Lung (tissue), 12 donors: ENCODE results near the gene DOK7. TPM values are rescaled to one million over a fixed set of nuclear protein-coding genes. Genes with fewer than 3 reads are reported as not detected.

Experiments used
- ATAC-seq: fragments of 200-7000 bp; cut with Tn5 transposase; one replicate; pipeline ENCODE4 v1.9.1; 2020; ENCODE audit warnings: moderate number of reproducible peaks; ENCODE audit not compliant: insufficient read depth, low FRiP score
- DNase-seq, 3 donors: peaks; one replicate each; pipeline ENCODE4 v3.0.0-alpha.2; 2013 to 2017
- H3K27ac ChIP-seq, 2 donors: one replicate each; pipeline ENCODE4 v1.5.1; 2013; ENCODE audit warnings: mild to moderate bottlenecking in 2 of 2, moderate library complexity in 2 of 2, control low read depth in 1 of 2, inconsistent platforms in 1 of 2, low read depth in 1 of 2, low read length in 1 of 2
- H3K27me3 ChIP-seq, 3 donors: one replicate each; pipeline ENCODE4 v1.5.1; 2013; ENCODE audit warnings: low read length in 2 of 3; ENCODE audit not compliant: control insufficient read depth in 3 of 3, insufficient read depth in 3 of 3
- H3K36me3 ChIP-seq, 4 donors: one replicate each; pipeline ENCODE4 v1.5.1; 2013; ENCODE audit warnings: low read length in 4 of 4, mild to moderate bottlenecking in 1 of 4, moderate library complexity in 1 of 4; ENCODE audit not compliant: control insufficient read depth in 4 of 4, insufficient read depth in 4 of 4
- H3K4me1 ChIP-seq, 5 donors: one replicate each; pipeline ENCODE4 v1.5.1; 2013; ENCODE audit warnings: low read length in 5 of 5, mild to moderate bottlenecking in 2 of 5, moderate library complexity in 1 of 5; ENCODE audit not compliant: control insufficient read depth in 5 of 5, insufficient read depth in 5 of 5
- H3K4me3 ChIP-seq: one replicate; pipeline ENCODE4 v1.5.1; 2013; ENCODE audit warnings: mild to moderate bottlenecking, control low read depth, moderate library complexity
- H3K9ac ChIP-seq, 2 donors: one replicate each; pipeline ENCODE4 v1.5.1; 2013; ENCODE audit warnings: low read length in 2 of 2, control low read depth in 1 of 2; ENCODE audit not compliant: insufficient read depth in 1 of 2
- H3K9me3 ChIP-seq, 4 donors: one replicate each; pipeline ENCODE4 v1.5.1; 2013; ENCODE audit warnings: low read length in 3 of 4, mild to moderate bottlenecking in 1 of 4, moderate library complexity in 1 of 4; ENCODE audit not compliant: control insufficient read depth in 4 of 4, insufficient read depth in 3 of 4
- CTCF ChIP-seq: IDR thresholded peaks from 2 replicates; pipeline ENCODE4 v1.5.1; 2012; ENCODE audit warnings: mild to moderate bottlenecking; ENCODE audit errors: control extremely low read depth, extremely low read depth
- WGBS, 2 donors: extraction: QIAGEN DNeasy Blood & Tissue Kit; methylation state at CpG; one replicate each; pipeline ENCODE4 v1.1.7; 2013; 5-methylcytosine and 5-hydroxymethylcytosine counted together
- polyA plus RNA-seq, 2 donors: library from polyadenylated mRNA; stranded (reverse); fragments of 200-250 nt; gene quantifications; one replicate each; pipeline ENCODE4 v1.2.1, GENCODE V29; 2013
- total RNA-seq, 2 donors: library from RNA; depleted of rRNA in 1 of 2; stranded (reverse); fragments of >200 nt in 1 of 2; gene quantifications; one replicate each; pipeline ENCODE4 v1.2.1, GENCODE V29; 2014 to 2021
- donor health status: control.
- donor health status: control.
- donor health status: Bipolar disorder and iron deficiency.
- donor health status: healthy.
- donor health status: DM: yes; HTN: yes; CAD: no.

Gene DOK7
- total and polyA plus RNA-seq, 4 donors = 0.53 to 2.7 (median 1.4) TPM

GRCh38 chr4:3431446-3431993 is 31.6 kb upstream of the DOK7 start:
- no peak overlapping the region for H3K9ac ChIP-seq
- ATAC-seq (no peak), DNase-seq (no peak)
- no peaks in the 10 kb centered on the region for H3K9me3 ChIP-seq
- no peak overlapping the region for H3K27ac ChIP-seq
- WGBS, 2 donors = 93 to 94% methylated on average over 28 of the region's 28 CpGs
- H3K4me3 ChIP-seq = no peak overlapping the region
- TF ChIP-seq CTCF = no peak
- H3K36me3 ChIP-seq = peaks cover 0 to 51% (median 6%) of the 10 kb centered on the region in 4 donors
- H3K27me3 ChIP-seq = no peaks in the 10 kb centered on the region
- no peaks in the 10 kb centered on the region for H3K4me1 ChIP-seq

DNA sequence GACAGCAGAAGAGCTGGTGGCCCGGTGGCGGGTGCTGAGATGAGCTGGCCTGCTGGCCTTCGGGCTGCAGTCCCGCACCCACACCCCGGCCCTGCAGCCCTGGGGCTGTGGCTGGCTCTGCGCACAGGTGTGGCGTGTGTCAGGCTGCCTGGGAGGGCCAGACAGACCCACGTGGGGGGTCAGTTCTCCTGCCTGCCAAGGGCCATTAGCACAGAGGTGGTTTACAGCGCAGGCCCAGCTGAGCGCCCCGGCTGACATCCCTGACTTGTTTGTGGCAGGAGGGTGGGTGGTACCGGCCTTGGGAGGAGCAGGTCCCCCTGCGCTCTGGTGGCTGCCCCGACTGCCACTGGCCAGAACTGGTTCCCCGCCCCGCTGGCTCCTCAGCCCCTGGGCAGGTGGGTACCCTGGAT is 30.7 kb upstream of the DOK7 start:
- ATAC-seq = no peak
- peaks cover 0 to 44% (median 6%) of the 10 kb centered on the region in 4 donors for H3K36me3 ChIP-seq
- no peak for DNase-seq
- no peaks in the 10 kb centered on the region for H3K9me3 ChIP-seq
- H3K4me3 ChIP-seq = no peak overlapping the region
- H3K9ac ChIP-seq = no peak overlapping the region
- no peaks in the 10 kb centered on the region for H3K27me3 ChIP-seq
- H3K27ac ChIP-seq = no peak overlapping the region
- no peaks in the 10 kb centered on the region for H3K4me1 ChIP-seq
- WGBS, 2 donors = 92 to 94% methylated on average over 16 of the region's 16 CpGs
- no peak for TF ChIP-seq CTCF

- no peak overlapping the region for H3K27ac ChIP-seq
- no peak for DNase-seq
- TF ChIP-seq CTCF = no peak
- no peak for ATAC-seq
- H3K27me3 ChIP-seq = no peaks in the 10 kb centered on the region
- no peak overlapping the region for H3K9ac ChIP-seq
- no peak overlapping the region for H3K4me3 ChIP-seq
- no peaks in the 10 kb centered on the region for H3K4me1 ChIP-seq
- H3K9me3 ChIP-seq = no peaks in the 10 kb centered on the region
- 95 to 96% methylated on average over 28 to 32 of the region's 32 CpGs for WGBS, 2 donors
- H3K36me3 ChIP-seq = peaks cover 0 to 42% (median 6%) of the 10 kb centered on the region in 4 donors
Observed at GRCh38 chr4:3433138-3433869, 29.8 kb upstream of the DOK7 start.
